Nucleus accumbens (tissue), 56 donors: ENCODE results near the gene PPY.
"Not testable (repeated sequence)": the region's sequence is repeated elsewhere in the genome, so short reads cannot be mapped to it uniquely, and the experiment has no call there.

Experiments used
- DNase-seq, 56 donors: peaks; one replicate each; lab custom pipeline; 2025; lab: John Stamatoyannopoulos, UW

Gene PPY

GRCh38 chr17:43935204-43935925, 6.9 kb downstream of the PPY start:
- no peak for DNase-seq

GRCh38 chr17:43932923-43933322, 9.4 kb downstream of the PPY start:
- no peak for DNase-seq

GRCh38 chr17:43932357-43932756, 9.9 kb downstream of the PPY start:
- DNase-seq: no peak

GRCh38 chr17:43931062-43931571, 11.2 kb downstream of the PPY start:
- DNase-seq: no peak

- no peak for DNase-seq
These were observed 13.7 kb downstream of the PPY start for GRCh38 chr17:43928609-43929008.

GRCh38 chr17:43927929-43928328, 14.3 kb downstream of the PPY start:
- DNase-seq: not testable (repeated sequence)

- DNase-seq: peak in 2 of 56 donors; percentile 10 to 32
These were observed 15.0 kb downstream of the PPY start for GRCh38 chr17:43927060-43927864.

GRCh38 chr17:43924558-43924957, 17.7 kb downstream of the PPY start:
- DNase-seq: no peak

- DNase-seq: no peak
These were observed 21.7 kb downstream of the PPY start for GRCh38 chr17:43920500-43921095.

GRCh38 chr17:43918026-43918389, 24.3 kb downstream of the PPY start:
- no peak for DNase-seq

- peak in 26 of 56 donors; percentile 2 to 61 (median 14) for DNase-seq
These were observed 24.8 kb downstream of the PPY start for GRCh38 chr17:43917348-43918025.

- no peak for DNase-seq
These were observed 25.3 kb downstream of the PPY start for GRCh38 chr17:43917016-43917347.

- no peak for DNase-seq
These were observed 25.9 kb downstream of the PPY start for GRCh38 chr17:43916385-43916784.

GRCh38 chr17:43915559-43915958, 26.7 kb downstream of the PPY start:
- no peak for DNase-seq

GRCh38 chr17:43914451-43914850, 27.8 kb downstream of the PPY start:
- DNase-seq: no peak

GRCh38 chr17:43913584-43913983, 28.7 kb downstream of the PPY start:
- DNase-seq: no peak

GRCh38 chr17:43912635-43913304, 29.5 kb downstream of the PPY start:
- DNase-seq: no peak

GRCh38 chr17:43911904-43912303, 30.4 kb downstream of the PPY start:
- DNase-seq: no peak

GRCh38 chr17:43909537-43910231, 32.6 kb downstream of the PPY start:
- DNase-seq: peak in 20 of 56 donors; percentile 5 to 50 (median 23)
